Activated naive CD4-positive, alpha-beta T cell treated with anti-CD3 and anti-CD28 coated beads, Interleukin-2, amount 50 U/mL, for 24 hours (primary cell): Measurements from ENCODE around the gene PREP.
"Not testable (repeated sequence)": the region's sequence is repeated elsewhere in the genome, so short reads cannot be mapped to it uniquely, and the experiment has no call there.

Source experiments
- H3K27ac Mint-ChIP-seq: one replicate; pipeline ENCODE4 v1.8.0; 2021; ENCODE audit warnings: mild to moderate bottlenecking, mixed read lengths
- H3K27me3 Mint-ChIP-seq: one replicate; pipeline ENCODE4 v1.8.0; 2021; ENCODE audit warnings: mixed read lengths
- H3K36me3 Mint-ChIP-seq: one replicate; pipeline ENCODE4 v1.8.0; 2021; ENCODE audit warnings: mixed read lengths
- H3K4me1 Mint-ChIP-seq: one replicate; pipeline ENCODE4 v1.8.0; 2021; ENCODE audit warnings: mixed read lengths
- H3K4me3 Mint-ChIP-seq: one replicate; pipeline ENCODE4 v1.8.0; 2021; ENCODE audit warnings: mild to moderate bottlenecking, mixed read lengths
- H3K9me3 Mint-ChIP-seq: one replicate; pipeline ENCODE4 v1.8.0; 2021; ENCODE audit warnings: mixed read lengths

Gene PREP

DNA sequence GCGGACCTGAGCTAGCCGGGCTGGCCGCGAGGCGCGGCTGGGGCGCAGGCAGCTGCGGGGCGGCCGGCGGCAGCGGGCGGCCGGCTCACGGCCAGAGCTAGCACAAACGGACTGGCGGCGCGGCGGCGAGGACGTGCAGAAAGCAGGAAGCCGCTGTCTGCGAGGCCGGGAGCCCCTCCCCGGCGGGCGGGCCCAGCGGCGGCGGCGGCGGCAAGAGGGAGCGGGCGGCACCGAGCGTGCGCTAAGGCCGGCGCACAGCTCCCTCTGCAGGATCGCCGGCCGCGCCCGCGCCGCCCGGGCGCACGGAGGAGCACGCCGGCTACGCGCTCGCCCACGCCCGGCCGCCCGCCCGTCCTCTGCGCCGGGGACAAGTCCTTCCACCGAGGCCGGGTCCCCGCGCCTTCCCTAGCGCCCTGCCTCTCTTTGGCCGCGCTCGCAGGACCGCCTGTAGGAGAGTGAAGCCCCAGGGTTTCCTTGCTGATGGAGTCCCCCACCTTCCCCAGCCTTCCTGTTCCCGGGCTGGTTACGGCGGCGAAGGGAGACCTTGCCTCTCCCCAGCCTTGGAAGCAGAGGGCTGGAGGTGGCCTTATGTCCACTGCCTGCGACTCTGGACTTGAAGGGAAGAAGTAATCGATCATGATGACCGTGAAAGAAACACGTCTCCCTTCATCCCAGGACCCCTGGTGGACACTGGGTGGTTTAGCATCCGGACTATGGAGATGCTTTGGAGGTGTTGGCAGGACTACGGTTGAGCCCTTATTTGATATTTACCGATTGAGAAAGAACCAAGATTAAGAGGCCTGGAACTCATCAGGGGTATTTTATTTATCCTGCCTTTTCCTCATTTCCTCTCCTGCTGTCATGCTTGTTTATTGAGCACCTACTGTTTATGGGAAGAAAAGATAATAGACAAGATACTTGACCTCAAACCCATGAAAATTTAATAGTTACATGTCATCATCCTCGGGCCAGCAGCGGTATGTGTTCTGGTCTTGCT is at the start of gene PREP:
Gene PREP, minus strand, starts transcription at position 144 of the 997 bp plus-strand sequence. CDS start 191 bp downstream, outside the sequence.
- peak within 1 kb of the TSS; percentile 80 for H3K27ac Mint-ChIP-seq
- no peaks in the 10 kb centered on the region for H3K36me3 Mint-ChIP-seq
- H3K4me3 Mint-ChIP-seq: peak within 1 kb of the TSS; percentile 95
- H3K27me3 Mint-ChIP-seq: peaks cover 4% of the 10 kb centered on the region
- H3K4me1 Mint-ChIP-seq: peaks cover 51% of the 10 kb centered on the region
- no peaks in the 10 kb centered on the region for H3K9me3 Mint-ChIP-seq

GRCh38 chr6:105452376-105452775 is 49.5 kb upstream of the PREP start:
- H3K4me1 Mint-ChIP-seq: peaks cover 19% of the 10 kb centered on the region
- H3K9me3 Mint-ChIP-seq: peaks cover 7% of the 10 kb centered on the region
- peaks cover 1% of the 10 kb centered on the region for H3K36me3 Mint-ChIP-seq
- H3K27ac Mint-ChIP-seq: no peak overlapping the region
- H3K4me3 Mint-ChIP-seq: no peak overlapping the region
- H3K27me3 Mint-ChIP-seq: peaks cover 11% of the 10 kb centered on the region

DNA sequence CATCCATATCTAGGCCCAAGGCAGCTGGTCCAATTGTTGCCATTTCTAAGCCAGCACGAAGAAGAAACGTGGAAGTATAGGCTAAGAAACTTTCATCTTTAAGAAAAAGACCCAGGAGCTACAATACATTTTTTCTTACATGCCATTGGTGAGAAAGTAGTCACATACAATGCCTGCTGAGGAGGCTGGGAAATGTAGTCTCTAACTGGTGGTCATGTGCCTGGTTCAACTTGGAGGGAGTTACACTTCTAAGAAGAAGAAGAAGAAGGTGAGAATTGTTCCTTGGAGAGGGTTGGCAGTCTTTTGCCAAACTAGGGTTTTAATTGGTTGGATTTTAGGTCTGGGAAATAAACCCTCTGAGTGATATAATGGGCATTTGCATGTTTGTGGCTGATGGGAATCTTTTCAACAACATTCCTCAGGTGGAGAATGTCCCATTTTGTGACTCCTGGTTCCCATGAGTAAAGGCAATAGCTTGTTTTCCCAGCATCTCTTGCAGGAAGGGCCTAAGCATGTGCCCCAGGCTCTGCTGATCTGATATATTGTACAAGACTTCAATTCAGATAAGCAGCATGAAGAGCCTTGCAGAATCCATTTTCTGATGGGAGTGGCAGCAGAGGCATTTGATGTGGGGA is 47.0 kb upstream of the PREP start:
- H3K9me3 Mint-ChIP-seq: peaks cover 7% of the 10 kb centered on the region
- peaks cover 6% of the 10 kb centered on the region for H3K27me3 Mint-ChIP-seq
- H3K4me1 Mint-ChIP-seq: peaks cover 19% of the 10 kb centered on the region
- no peak overlapping the region for H3K4me3 Mint-ChIP-seq
- peaks cover 1% of the 10 kb centered on the region for H3K36me3 Mint-ChIP-seq
- H3K27ac Mint-ChIP-seq: no peak overlapping the region

DNA sequence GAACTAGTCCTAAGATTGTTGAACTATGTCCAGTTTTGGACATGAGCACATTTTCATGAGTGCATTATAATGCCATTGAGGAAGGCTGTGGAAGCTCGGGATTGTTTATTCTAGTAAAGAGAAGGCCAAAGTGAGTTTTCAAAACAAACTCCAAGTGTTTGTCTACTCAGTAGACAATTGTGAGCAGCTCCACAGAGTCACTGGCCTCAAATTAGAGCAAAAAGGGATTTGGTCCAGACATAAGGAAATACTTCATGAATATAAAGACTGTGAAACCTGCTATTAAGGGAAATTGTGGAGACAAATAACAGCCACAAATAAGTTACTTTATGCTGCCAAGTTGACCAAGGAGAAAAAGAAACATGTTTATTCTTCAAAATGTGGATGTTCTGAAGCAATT is 42.6 kb upstream of the PREP start:
- no peaks in the 10 kb centered on the region for H3K9me3 Mint-ChIP-seq
- H3K27ac Mint-ChIP-seq: no peak overlapping the region
- H3K36me3 Mint-ChIP-seq: no peaks in the 10 kb centered on the region
- no peak overlapping the region for H3K4me3 Mint-ChIP-seq
- H3K4me1 Mint-ChIP-seq: no peaks in the 10 kb centered on the region
- H3K27me3 Mint-ChIP-seq: peaks cover 4% of the 10 kb centered on the region

DNA sequence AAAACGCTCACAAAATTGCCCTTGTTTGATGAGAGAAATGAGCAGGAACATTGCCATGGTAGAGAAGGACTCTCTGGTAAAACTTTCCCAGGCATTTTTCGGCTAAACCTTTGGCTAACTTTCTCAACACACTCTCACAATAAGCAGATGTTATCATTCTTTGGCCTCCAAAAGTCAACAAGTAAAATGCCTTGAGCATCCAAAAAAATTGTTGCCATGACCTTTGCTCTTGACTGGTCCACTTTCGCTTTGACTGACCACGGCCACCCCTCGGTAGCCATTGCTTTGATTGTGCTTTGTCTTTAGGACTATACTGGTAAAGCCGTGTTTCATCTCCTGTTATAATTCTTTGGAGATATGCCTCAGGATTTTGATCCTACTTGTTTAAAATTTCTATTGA is 41.1 kb upstream of the PREP start:
- no peaks in the 10 kb centered on the region for H3K4me1 Mint-ChIP-seq
- H3K4me3 Mint-ChIP-seq: no peak overlapping the region
- H3K27me3 Mint-ChIP-seq: peaks cover 5% of the 10 kb centered on the region
- no peak overlapping the region for H3K27ac Mint-ChIP-seq
- H3K9me3 Mint-ChIP-seq: no peaks in the 10 kb centered on the region
- H3K36me3 Mint-ChIP-seq: no peaks in the 10 kb centered on the region

GRCh38 chr6:105442369-105442768 is 39.5 kb upstream of the PREP start:
- Mint-ChIP-seq H3K9me3 (no peaks in the 10 kb centered on the region), H3K27ac (no peak overlapping the region), H3K4me1 (no peaks in the 10 kb centered on the region), H3K27me3 (peaks cover 7% of the 10 kb centered on the region), H3K4me3 (no peak overlapping the region), H3K36me3 (no peaks in the 10 kb centered on the region)

DNA sequence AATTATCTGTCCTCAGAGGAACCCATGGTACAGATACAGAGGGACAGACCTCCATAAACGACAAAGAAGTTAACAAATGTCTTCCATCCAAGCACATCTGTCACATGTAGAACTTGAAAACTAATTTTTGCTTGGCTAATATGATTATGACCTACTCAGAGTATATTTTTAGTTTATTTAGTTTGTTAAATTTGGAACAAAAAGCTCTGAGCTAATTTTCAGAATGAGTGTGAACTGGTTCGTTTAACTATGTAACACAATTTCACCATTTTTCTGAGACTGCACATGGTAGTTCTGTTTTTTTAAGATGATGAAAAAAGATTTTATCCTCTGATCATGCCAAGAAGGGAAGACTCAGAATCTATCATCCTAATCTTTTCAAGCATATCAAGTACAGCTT is 34.4 kb upstream of the PREP start:
- Mint-ChIP-seq H3K9me3 (no peaks in the 10 kb centered on the region), H3K4me3 (no peak overlapping the region), H3K27me3 (peaks cover 10% of the 10 kb centered on the region), H3K4me1 (no peaks in the 10 kb centered on the region), H3K36me3 (no peaks in the 10 kb centered on the region), H3K27ac (no peak overlapping the region)

DNA sequence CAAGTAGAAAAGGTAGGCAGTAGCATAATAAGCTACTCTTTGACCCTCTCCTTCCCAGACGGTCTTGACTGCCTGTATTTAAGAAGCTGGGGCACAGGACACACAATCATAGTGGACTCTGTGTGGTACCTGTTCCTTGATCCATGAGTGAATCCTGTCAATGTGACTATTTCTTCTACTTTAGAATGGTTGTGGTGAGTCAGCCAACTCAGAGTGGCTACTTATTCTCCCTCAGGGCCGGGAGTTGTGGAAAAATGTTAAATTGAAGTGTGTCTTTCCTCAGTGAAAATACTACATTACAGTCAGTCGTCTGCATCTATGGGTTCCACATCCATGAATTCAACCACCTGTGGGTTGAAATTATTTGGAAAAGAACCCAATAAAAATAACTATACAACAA is 30.8 kb upstream of the PREP start:
- no peak overlapping the region for H3K27ac Mint-ChIP-seq

GRCh38 chr6:105432797-105433196 is 29.9 kb upstream of the PREP start:
- no peak overlapping the region for H3K4me3 Mint-ChIP-seq
- no peaks in the 10 kb centered on the region for H3K9me3 Mint-ChIP-seq
- peaks cover 4% of the 10 kb centered on the region for H3K27me3 Mint-ChIP-seq
- no peak overlapping the region for H3K27ac Mint-ChIP-seq
- no peaks in the 10 kb centered on the region for H3K36me3 Mint-ChIP-seq
- no peaks in the 10 kb centered on the region for H3K4me1 Mint-ChIP-seq

More for the DNA sequence above, 30.8 kb upstream of the PREP start:
- peaks cover 7% of the 10 kb centered on the region for H3K27me3 Mint-ChIP-seq
- H3K36me3 Mint-ChIP-seq: no peaks in the 10 kb centered on the region
- H3K9me3 Mint-ChIP-seq: no peaks in the 10 kb centered on the region
- H3K4me1 Mint-ChIP-seq: no peaks in the 10 kb centered on the region
- H3K4me3 Mint-ChIP-seq: no peak overlapping the region

- no peaks in the 10 kb centered on the region for H3K9me3 Mint-ChIP-seq
- H3K27me3 Mint-ChIP-seq: no peaks in the 10 kb centered on the region
- no peaks in the 10 kb centered on the region for H3K4me1 Mint-ChIP-seq
- no peak overlapping the region for H3K27ac Mint-ChIP-seq
- H3K4me3 Mint-ChIP-seq: no peak overlapping the region
- no peaks in the 10 kb centered on the region for H3K36me3 Mint-ChIP-seq
These were observed 28.3 kb upstream of the PREP start for GRCh38 chr6:105431226-105431625.

- Mint-ChIP-seq H3K27ac (no peak overlapping the region), H3K27me3 (no peaks in the 10 kb centered on the region), H3K4me3 (no peak overlapping the region), H3K36me3 (no peaks in the 10 kb centered on the region), H3K9me3 (no peaks in the 10 kb centered on the region), H3K4me1 (no peaks in the 10 kb centered on the region)
These were observed 27.8 kb upstream of the PREP start for GRCh38 chr6:105430685-105431084.

DNA sequence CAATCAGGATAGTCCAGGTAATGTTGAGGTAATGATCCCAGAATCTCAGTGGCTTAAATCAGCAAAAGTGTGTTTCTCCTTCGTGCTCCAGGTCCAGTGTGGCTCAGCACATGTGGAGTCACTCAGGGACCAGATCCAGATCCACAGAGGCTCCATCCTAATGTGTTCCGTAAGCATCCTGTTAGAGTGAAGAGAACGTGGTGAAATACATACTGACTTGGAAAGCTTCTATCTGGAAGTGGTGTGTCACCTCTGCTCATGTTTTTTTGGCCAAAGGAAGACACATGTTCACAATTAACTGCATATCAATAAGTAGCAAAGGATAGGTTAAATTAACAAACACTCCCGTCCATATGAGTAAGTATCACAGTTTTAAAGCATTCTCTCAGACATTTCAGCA is 26.8 kb upstream of the PREP start:
- H3K4me1 Mint-ChIP-seq: no peaks in the 10 kb centered on the region
- H3K9me3 Mint-ChIP-seq: no peaks in the 10 kb centered on the region
- no peak overlapping the region for H3K4me3 Mint-ChIP-seq
- H3K27ac Mint-ChIP-seq: no peak overlapping the region
- no peaks in the 10 kb centered on the region for H3K36me3 Mint-ChIP-seq
- H3K27me3 Mint-ChIP-seq: no peaks in the 10 kb centered on the region

DNA sequence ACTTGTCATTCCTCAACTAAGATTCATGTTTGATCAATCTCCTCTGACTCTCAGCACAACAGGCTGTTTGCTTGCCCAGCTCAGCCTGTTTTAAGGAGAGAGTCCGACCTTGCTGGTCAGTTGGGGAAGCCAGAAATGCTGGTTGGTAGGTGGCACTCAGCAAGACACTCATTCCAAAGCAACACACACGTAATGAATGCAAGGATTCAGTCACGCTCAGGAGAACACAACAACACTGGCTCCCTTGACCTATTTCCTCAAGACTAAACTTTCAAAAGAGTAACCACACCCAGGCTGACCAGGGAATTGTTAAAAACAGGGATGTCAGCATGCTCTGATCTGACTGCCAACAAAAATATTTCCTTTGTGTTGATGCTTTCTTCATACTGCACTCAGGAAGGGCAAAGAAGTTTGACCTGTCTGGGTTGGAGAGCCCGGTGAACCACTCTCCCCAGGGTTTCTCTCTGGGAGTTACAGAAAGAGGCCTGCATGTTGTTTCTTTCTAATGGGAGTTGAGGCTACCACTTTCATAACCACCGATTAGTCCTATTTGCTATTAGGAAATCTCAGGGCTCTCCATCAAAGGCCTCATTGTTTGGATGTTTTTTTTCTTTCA is 25.6 kb upstream of the PREP start:
- Mint-ChIP-seq H3K27me3 (no peaks in the 10 kb centered on the region), H3K4me1 (peaks cover 3% of the 10 kb centered on the region), H3K9me3 (no peaks in the 10 kb centered on the region), H3K36me3 (no peaks in the 10 kb centered on the region), H3K4me3 (no peak overlapping the region), H3K27ac (no peak overlapping the region)

- Mint-ChIP-seq H3K27me3 (no peaks in the 10 kb centered on the region), H3K9me3 (no peaks in the 10 kb centered on the region), H3K4me1 (peaks cover 3% of the 10 kb centered on the region), H3K36me3 (no peaks in the 10 kb centered on the region), H3K27ac (no peak overlapping the region), H3K4me3 (no peak overlapping the region)
These were observed 21.4 kb upstream of the PREP start for GRCh38 chr6:105424175-105424783.

- H3K27ac Mint-ChIP-seq, H3K4me1 Mint-ChIP-seq, H3K36me3 Mint-ChIP-seq, H3K4me3 Mint-ChIP-seq: not testable (repeated sequence)
- H3K27me3 Mint-ChIP-seq: peaks cover 23% of the 10 kb centered on the region
- peaks cover 29% of the 10 kb centered on the region for H3K9me3 Mint-ChIP-seq
These were observed 14.1 kb upstream of the PREP start for GRCh38 chr6:105416971-105417370.
